GM12891 (cell line): ENCODE results near the gene ARHGEF25.
"Not testable (repeated sequence)": the region's sequence is repeated elsewhere in the genome, so short reads cannot be mapped to it uniquely, and the experiment has no call there.

ENCODE experiments used
- DNase-seq: peaks from one replicate; pipeline ENCODE4 v3.0.0; 2011; ENCODE audit warnings: low spot score; ENCODE audit not compliant: insufficient read length
- FAIRE-seq: peaks from 2 replicates; lab custom pipeline; 2011; peaks lifted over from hg19 to GRCh38; lab: Jason Lieb, UNC
- PAX5 ChIP-seq: IDR thresholded peaks from 2 replicates; pipeline ENCODE4 v1.6.1; 2011; ENCODE audit warnings: low read length, moderate library complexity, mild to moderate bottlenecking; ENCODE audit not compliant: insufficient read depth, severe bottlenecking
- POLR2A ChIP-seq: IDR thresholded peaks from 2 replicates; pipeline ENCODE4 v1.6.1; 2011; ENCODE audit warnings: low read depth, low read length, control low read depth
- POLR2AphosphoS5 ChIP-seq: IDR thresholded peaks from 2 replicates; pipeline ENCODE4 v1.6.1; 2011; ENCODE audit warnings: low read depth, low read length, control low read depth
- POU2F2 ChIP-seq: IDR thresholded peaks from 2 replicates; pipeline ENCODE4 v1.6.1; 2011; ENCODE audit warnings: low read depth, mild to moderate bottlenecking, control low read depth, low read length, moderate library complexity
- SPI1 ChIP-seq: IDR thresholded peaks from 2 replicates; pipeline ENCODE4 v1.6.1; 2011; ENCODE audit warnings: low read depth, low read length, control low read depth
- TAF1 ChIP-seq: IDR thresholded peaks from 2 replicates; pipeline ENCODE4 v1.6.1; 2011; ENCODE audit warnings: low read depth, low read length, control low read depth

Gene ARHGEF25

GRCh38 chr12:57655541-57656240 is 44.5 kb downstream of the ARHGEF25 start:
- TF ChIP-seq TAF1: no peak
- DNase-seq: no peak
- no peak for FAIRE-seq

GRCh38 chr12:57656408-57656807 is 45.2 kb downstream of the ARHGEF25 start:
- DNase-seq, FAIRE-seq: not testable (repeated sequence)

- FAIRE-seq: no peak
- DNase-seq: no peak
- TF ChIP-seq POU2F2 (no peak), PAX5 (no peak), POLR2AphosphoS5 (no peak), SPI1 (no peak), TAF1 (no peak), POLR2A (no peak)
These were observed 46.5 kb downstream of the ARHGEF25 start for GRCh38 chr12:57657744-57658143.

GRCh38 chr12:57658890-57659289 is 47.7 kb downstream of the ARHGEF25 start:
- TF ChIP-seq POLR2AphosphoS5 (no peak), PAX5 (no peak), SPI1 (no peak), POU2F2 (no peak), TAF1 (no peak), POLR2A (no peak)
- FAIRE-seq (no peak), DNase-seq (no peak)

GRCh38 chr12:57661376-57661775 is 50.1 kb downstream of the ARHGEF25 start:
- FAIRE-seq (no peak), DNase-seq (no peak)
- TF ChIP-seq POLR2A (no peak), TAF1 (no peak), PAX5 (no peak), POU2F2 (no peak)

GRCh38 chr12:57665066-57665820 is 54.0 kb downstream of the ARHGEF25 start:
- not testable (repeated sequence) for FAIRE-seq, DNase-seq
